ENCODE data around the gene LRBA. TPM values are rescaled to one million over a fixed set of nuclear protein-coding genes. Genes with fewer than 3 reads are reported as not detected.

The LRBA gene
- polyA plus RNA-seq, 1 of the 3 experiments (the other 2 are of a cell fraction): 11.4 TPM

DNA sequence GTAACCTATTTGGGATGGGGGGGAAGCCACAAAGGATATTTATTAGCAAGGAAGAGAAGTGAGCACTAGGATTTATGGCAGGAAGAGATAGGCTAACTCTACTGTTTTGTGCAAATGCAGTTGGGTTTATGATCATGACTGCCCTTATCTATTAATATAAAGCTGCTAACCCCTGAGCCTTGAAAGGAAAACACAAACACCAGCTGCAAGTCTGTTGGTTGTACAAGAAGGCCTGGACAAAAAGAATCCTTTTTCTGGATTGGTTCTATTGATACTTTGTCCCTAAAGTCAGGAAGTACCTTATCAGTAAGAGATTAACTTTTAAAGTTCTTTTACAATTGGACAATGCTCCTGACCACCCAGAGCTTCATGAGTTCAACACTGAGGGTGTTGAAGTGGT, 188.8 kb downstream of the LRBA start:
- Histone ChIP-seq H3K36me3 (replicated peaks in 1 of 2; ENCODE audit: control insufficient read depth in 1 of 2, insufficient read depth in 2 of 2, low read length in 1 of 2) (peaks cover 0 to 9% of the 10 kb centered on the region in 2 experiments), H3K4me3 (ENCODE audit: low read depth in 2 of 2, low read length in 1 of 2) (no peak overlapping the region), H3F3A (replicated peaks; ENCODE audit: insufficient read depth) (no peaks in the 10 kb centered on the region), H3K27ac (ENCODE audit: low read depth in 2 of 2, low read length in 1 of 2) (no peak overlapping the region), H3K27me3 (ENCODE audit: insufficient read depth) (no peaks in the 10 kb centered on the region), H4K20me1 (ENCODE audit: insufficient read depth) (no peaks in the 10 kb centered on the region), H2AFZ (ENCODE audit: low read depth) (no peak overlapping the region), H3K79me2 (ENCODE audit: insufficient read depth) (no peaks in the 10 kb centered on the region), H3K9me3 (no peaks in the 10 kb centered on the region), H3K9ac (no peak overlapping the region), H3K4me2 (no peak overlapping the region), H3K4me1 (ENCODE audit: control insufficient read depth in 1 of 2, insufficient read depth in 2 of 2, low read depth in 1 of 2, low read length in 1 of 2) (no peaks in the 10 kb centered on the region), H3K9me2 (no peaks in the 10 kb centered on the region)
- ChIA-PET POLR2A (no interaction called here), CTCF (no interaction called here)
- no peak for DNase-seq
- TF ChIP-seq RFX5 (IDR thresholded peaks at IDR 0.05; ENCODE audit: low read length) (no peak), GATA2 (CRISPR knock-in tag; IDR thresholded peaks at IDR 0.05) (no peak), EP300 (IDR thresholded peaks at IDR 0.05; ENCODE audit: borderline replicate concordance in 1 of 2, low read depth in 1 of 2, low read length in 1 of 2) (no peak), NRF1 (IDR thresholded peaks at IDR 0.05; ENCODE audit: low read depth, low read length) (no peak), NFIC (IDR thresholded peaks at IDR 0.05; ENCODE audit: borderline replicate concordance) (no peak), POLR2AphosphoS5 (IDR thresholded peaks at IDR 0.05; ENCODE audit: low read depth, low read length) (no peak), SMC3 (IDR thresholded peaks at IDR 0.05; ENCODE audit: low read depth, low read length) (no peak), FOXJ3 (CRISPR knock-in tag; IDR thresholded peaks at IDR 0.05) (no peak), TCF12 (IDR thresholded peaks at IDR 0.05) (no peak), TEAD4 (IDR thresholded peaks at IDR 0.05; ENCODE audit: borderline replicate concordance, insufficient read depth) (no peak), SIN3A (IDR thresholded peaks at IDR 0.05; ENCODE audit: borderline replicate concordance, low read depth, low read length) (no peak), RXRA (IDR thresholded peaks at IDR 0.05; ENCODE audit: borderline replicate concordance, low read depth) (no peak), RAD21 (IDR thresholded peaks at IDR 0.05; ENCODE audit: low read length) (no peak), JUND (IDR thresholded peaks at IDR 0.05) (no peak), ELF1 (IDR thresholded peaks at IDR 0.05) (no peak), GABPA (IDR thresholded peaks at IDR 0.05; ENCODE audit: low read depth) (no peak)
- TF ChIP-seq, protein P1, sequence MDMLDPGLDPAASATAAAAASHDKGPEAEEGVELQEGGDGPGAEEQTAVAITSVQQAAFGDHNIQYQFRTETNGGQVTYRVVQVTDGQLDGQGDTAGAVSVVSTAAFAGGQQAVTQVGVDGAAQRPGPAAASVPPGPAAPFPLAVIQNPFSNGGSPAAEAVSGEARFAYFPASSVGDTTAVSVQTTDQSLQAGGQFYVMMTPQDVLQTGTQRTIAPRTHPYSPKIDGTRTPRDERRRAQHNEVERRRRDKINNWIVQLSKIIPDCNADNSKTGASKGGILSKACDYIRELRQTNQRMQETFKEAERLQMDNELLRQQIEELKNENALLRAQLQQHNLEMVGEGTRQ (IDR thresholded peaks at IDR 0.05; ENCODE audit: borderline replicate concordance, low read depth, low read length): no peak
- TF ChIP-seq, protein P2, sequence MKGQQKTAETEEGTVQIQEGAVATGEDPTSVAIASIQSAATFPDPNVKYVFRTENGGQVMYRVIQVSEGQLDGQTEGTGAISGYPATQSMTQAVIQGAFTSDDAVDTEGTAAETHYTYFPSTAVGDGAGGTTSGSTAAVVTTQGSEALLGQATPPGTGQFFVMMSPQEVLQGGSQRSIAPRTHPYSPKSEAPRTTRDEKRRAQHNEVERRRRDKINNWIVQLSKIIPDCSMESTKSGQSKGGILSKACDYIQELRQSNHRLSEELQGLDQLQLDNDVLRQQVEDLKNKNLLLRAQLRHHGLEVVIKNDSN (IDR thresholded peaks at IDR 0.05; ENCODE audit: borderline replicate concordance, low read depth): no peak
- TF ChIP-seq, protein P3, sequence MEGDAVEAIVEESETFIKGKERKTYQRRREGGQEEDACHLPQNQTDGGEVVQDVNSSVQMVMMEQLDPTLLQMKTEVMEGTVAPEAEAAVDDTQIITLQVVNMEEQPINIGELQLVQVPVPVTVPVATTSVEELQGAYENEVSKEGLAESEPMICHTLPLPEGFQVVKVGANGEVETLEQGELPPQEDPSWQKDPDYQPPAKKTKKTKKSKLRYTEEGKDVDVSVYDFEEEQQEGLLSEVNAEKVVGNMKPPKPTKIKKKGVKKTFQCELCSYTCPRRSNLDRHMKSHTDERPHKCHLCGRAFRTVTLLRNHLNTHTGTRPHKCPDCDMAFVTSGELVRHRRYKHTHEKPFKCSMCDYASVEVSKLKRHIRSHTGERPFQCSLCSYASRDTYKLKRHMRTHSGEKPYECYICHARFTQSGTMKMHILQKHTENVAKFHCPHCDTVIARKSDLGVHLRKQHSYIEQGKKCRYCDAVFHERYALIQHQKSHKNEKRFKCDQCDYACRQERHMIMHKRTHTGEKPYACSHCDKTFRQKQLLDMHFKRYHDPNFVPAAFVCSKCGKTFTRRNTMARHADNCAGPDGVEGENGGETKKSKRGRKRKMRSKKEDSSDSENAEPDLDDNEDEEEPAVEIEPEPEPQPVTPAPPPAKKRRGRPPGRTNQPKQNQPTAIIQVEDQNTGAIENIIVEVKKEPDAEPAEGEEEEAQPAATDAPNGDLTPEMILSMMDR (IDR thresholded peaks at IDR 0.05): no peak

Data from SK-N-SH (cell line).